Fibroblast of skin of left quadriceps (primary cell): Measurements from ENCODE around the gene STK32B.
"Not testable (repeated sequence)": the region's sequence is repeated elsewhere in the genome, so short reads cannot be mapped to it uniquely, and the experiment has no call there.

ENCODE experiments used
- DNase-seq, 2 experiments: peaks; one replicate each; pipeline ENCODE4 v3.0.0-alpha.2; 2013; ENCODE audit warnings: low read depth in 2 of 2

STK32B gene

GRCh38 chr4:5206016-5206790, 154.9 kb downstream of the STK32B start:
- peak; percentile 84 for DNase-seq

- peak in 1 of 2 experiments; percentile 20 for DNase-seq
Observed at GRCh38 chr4:5209862-5210261, 158.6 kb downstream of the STK32B start.

GRCh38 chr4:5211282-5211839, 160.1 kb downstream of the STK32B start:
- no peak for DNase-seq

DNA sequence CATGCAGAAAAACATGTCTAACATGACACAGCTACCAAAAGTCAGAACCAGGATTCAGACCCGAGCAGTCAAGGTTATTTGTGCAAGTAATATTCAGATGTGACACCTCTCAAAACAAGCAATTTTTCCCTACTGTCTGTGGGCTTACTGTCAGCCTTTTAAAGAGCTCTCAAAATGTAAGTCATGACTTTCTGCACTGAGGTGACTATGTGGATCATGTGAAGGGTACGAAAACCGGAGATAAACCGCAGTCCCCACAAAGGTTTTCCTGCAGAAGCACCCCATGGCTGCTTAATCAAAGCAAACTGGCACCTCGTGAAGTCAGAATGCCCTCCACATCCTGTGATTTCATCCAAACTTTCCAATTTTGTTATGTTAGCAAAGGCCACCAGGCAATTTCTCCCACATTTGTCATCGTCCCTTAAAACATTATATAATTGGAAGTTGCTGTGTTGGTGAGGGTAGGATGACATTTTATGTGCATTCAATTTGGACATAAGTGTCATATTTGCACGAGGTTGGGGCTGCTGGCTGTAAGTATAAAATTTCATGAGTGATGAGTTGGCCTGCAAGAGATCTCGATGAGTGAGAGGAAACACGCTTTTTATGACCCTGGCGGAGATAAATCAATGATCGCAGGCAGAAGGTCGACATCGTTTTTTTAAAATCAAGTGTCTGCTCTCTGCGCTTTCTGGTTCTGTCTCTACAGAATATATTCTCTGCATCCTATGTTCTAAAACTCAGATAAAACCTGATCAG, 161.2 kb downstream of the STK32B start:
- DNase-seq = no peak

- DNase-seq = no peak
Observed at GRCh38 chr4:5213087-5213595, 161.9 kb downstream of the STK32B start.

DNA sequence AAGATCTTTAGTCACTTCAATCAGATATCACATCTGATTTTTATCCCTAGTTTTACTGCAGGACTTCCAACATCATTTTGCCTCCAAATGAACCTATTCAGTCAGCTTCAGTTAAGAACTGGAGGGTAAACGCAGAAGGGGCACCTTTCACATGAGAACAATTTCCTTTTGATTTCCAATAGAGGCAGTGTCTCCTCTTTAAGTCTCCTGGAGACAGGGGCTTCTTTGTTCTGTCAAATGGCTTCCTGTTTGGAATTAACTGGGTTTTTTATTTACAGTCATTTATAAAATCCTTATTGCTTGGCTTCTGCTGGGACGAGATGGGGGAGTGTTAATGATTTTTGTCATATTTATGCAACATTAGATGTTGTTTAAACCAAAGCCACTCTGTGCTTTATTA, 164.0 kb downstream of the STK32B start:
- no peak for DNase-seq

DNA sequence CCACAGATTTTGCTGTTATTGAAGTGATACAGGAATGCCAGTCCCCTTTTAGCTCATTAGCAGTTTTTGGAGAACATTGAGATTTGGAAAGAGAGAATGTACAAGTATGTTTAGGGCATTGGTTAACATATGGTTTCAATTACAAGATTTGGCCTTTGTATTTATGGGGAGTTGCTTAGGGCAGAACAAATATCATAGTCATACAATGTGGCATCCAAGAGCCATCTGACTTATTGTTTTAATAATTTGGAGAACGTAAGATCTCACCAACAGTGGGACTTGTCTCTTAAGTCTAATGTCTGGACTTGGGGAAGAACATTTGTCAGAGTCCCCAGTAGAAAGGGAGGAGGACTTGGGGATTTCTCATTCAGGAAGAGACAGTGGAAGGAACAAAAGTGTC, 166.1 kb downstream of the STK32B start:
- no peak for DNase-seq

DNA sequence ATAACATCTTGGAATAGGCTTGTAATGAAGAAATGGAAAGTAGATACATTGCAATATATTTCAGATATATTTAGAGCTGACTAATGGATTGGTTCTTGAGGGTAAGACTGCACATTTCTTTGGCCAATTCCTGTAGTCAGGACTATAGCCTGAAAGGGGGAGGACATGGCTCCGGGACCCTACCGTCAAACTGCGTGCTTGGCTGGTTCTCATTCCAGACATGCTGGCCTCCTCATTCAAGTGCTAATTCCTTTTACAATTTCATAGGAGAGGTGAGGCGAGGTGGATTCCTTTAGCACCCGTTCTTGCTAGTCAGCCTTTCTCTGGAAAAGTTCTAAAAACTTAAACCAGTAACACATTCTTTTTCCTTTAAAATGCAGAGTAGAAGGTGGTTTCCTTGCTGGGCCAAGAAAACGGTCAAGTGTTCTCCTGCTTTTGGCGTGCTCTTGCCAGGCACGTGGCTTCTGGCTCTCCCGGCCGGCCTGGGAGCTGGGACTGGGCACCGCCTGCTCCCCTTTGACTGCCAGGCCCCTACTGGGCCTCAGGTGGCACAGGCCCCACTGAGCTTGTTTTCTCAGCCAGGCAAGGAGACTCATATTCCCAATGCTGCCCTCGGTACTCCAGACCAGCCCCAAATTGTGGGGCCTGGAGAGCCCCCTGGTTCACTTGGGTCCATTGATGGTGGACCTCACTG, 167.2 kb downstream of the STK32B start:
- DNase-seq = no peak

- peak in 1 of 2 experiments; percentile 14 for DNase-seq
Observed at GRCh38 chr4:5220028-5220427, 168.7 kb downstream of the STK32B start.

DNA sequence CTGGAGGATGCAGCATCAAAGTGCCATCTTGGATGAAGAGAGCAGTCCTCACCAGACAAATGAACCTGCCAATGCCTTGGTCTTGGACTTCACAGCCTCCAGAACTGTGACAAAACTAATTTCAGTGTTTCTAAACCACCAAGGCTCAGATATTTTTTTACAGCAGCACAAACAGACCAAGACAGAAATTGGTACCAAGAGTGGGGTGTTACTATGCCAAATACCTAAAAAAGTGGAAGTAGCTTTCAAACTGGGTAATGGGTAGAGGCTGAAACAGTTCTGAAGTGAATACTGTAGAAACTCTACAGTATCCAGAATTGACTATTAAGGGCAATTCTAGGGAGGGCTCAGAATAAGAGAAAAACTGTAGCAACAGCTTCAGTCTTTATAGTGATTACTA, 170.8 kb downstream of the STK32B start:
- no peak for DNase-seq

- no peak for DNase-seq
Observed at GRCh38 chr4:5222951-5223350, 171.7 kb downstream of the STK32B start.

DNA sequence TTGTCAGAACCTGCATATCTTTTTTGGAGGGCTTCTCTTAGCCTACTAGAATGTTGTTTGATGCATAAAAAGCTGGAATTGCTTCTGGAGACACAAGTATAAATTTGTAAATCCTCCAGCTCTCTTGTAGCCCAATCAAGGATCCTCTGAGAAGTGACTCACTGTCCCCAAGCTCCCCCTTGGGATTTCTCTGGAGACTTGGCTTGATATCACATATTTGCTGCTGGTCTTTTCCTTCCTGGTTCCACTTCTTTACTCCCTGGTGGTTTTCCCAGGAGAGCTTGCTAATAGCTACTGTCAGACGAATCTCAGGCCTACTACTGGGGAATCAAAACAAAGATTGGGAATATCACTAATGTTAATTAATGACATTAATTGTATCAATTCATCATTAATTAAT, 173.1 kb downstream of the STK32B start:
- DNase-seq = no peak

DNA sequence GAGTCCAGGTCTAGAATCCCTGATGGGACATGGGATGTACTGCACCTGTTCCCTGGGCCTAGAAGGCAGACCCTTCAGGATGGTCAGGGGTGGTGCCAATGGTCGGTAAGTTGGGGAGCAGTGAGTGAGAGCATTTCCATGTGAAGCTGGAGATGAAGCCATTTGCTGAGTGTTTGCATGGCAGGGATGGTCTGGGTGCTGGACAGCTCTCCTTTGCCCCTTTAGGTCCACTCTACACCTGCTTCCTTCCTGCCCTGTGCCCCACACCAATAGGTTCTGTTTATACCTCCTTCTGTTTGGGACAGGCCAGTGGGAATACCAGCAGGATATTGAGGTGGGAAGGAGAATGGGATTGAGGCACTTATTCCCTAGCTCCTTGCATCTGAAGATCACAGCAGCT, 181.3 kb downstream of the STK32B start:
- DNase-seq = no peak

GRCh38 chr4:5237086-5237660, 185.9 kb downstream of the STK32B start:
- no peak for DNase-seq

GRCh38 chr4:5238173-5238572, 186.9 kb downstream of the STK32B start:
- DNase-seq = peak; percentile 37 to 42

DNA sequence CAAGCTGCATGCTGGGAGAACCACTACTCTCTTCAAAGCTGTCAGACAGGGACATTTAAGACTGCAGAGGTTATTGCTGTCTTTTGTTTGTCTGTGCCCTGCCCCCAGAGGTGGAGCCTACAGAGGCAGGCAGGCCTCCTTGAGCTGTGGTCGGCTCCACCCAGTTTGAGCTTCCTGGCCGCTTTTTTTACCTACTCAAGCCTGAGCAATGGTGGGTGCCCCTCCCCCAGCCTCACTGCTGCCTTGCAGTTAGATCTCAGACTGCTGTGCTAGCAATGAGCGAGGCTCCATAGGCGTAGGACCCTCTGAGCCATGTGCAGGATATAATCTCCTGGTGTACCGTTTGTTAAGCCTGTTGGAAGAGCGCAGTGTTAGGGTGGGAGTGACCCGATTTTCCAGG, 195.8 kb downstream of the STK32B start:
- DNase-seq = not testable (repeated sequence)

DNA sequence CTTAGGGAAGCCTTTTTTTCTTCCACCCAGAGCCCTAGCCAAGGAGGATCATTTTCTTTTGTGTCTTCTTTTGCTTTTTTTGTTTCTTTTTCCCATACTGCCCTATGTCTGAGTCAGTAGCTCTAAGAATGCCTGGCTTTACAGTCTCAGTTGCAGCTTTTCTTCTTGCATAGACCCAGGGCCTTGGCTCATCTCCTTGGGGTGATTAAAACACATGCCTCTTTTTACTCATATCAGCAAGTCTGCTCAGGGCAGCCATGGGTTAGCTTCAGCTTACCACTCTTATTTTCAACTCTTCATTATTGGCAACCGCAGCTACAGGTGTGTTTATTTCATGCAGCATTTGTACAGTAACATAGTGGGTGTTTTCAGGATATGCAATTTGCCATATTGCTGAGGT, 196.5 kb downstream of the STK32B start:
- DNase-seq = no peak

- no peak for DNase-seq
Observed at GRCh38 chr4:5249727-5250126, 198.4 kb downstream of the STK32B start.

DNA sequence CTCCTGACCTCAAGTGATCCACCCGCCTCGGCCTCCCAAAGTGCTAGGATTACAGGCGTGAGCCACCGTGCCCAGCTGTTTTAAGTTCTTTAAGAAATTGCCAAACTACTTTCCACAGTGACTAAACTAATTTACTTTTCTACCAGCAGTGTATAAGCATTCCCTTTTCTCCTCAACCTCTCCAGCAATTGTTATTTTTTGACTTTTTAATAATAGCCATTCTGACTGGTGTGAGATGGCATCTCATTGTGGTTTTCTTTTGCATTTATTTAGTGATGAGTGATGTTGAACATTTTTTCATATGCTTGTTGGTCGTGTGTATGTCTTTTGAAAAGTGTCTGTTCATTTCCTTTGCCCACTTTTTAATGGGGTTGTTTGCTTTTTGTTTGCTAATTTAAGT, 199.3 kb downstream of the STK32B start:
- not testable (repeated sequence) for DNase-seq

DNA sequence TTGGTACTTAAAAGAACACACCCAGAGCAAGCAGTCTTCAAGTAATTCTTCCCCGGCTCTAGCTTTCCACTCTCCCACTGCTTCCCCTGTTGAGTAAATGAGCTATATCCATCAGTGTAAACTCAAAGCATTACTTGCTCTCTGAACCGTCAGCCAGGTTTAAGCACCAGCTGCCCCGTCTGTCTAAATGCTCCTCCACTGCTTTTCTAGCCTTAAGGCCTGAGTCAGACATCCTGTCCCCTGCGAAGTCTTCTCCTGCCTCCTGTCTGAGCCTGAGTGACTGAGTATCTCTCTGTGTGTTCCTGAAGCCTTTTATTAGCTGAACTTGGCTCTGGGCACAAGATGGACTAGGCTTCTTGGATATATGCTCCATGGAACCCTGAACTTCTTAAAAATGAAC, 205.1 kb downstream of the STK32B start:
- DNase-seq = no peak

DNA sequence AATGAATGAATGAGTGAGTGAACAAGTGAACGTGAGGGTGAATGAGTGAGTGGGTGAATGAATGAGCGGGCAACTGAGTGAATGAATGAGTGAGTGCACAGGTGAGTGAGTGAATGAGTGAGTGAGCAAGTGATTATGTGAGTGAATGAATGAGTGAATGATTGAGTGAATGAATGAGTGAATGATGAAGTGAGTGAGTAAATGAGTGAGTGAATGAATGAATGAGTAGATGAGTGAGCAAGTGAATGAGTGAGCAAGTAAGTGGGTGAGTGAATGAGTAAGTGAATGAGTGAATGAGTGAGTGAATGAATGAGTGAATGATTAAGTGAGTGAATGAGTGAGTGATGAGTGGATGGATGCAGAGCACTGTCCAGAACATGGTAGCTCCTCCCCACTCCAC, 205.8 kb downstream of the STK32B start:
- no peak for DNase-seq

DNA sequence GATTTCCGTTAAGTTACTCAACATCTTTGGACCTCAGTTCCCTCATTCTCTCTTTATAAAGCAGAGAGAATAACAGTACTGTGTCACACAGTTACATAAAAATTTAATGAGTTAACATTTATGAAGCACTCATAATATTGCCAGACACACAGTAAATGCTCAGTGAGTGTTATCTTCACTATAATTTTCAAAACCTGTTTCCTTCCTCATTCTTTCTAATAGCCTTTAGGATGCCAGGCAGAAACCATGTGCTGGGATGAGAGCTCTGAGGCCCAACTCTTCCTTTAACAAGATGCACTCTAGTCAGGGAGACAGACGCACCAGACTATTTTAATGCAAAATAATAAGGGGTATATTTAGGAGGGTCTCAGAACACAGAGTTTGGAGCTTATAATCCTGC, 208.2 kb downstream of the STK32B start:
- DNase-seq = no peak
